HG03064 (cell line): ENCODE results near the gene GPBP1L1.
A peak's percentile ranks its signal among the peaks of the same experiment; 100 is the strongest.
"Not testable (repeated sequence)": the region's sequence is repeated elsewhere in the genome, so short reads cannot be mapped to it uniquely, and the experiment has no call there.

Experiments used
- ATAC-seq: cut with Tn5 transposase; IDR thresholded peaks from one replicate; pipeline ENCODE4 v1.9.1; 2021; ENCODE audit warnings: low read depth; ENCODE audit not compliant: unreplicated experiment

The GPBP1L1 gene

DNA sequence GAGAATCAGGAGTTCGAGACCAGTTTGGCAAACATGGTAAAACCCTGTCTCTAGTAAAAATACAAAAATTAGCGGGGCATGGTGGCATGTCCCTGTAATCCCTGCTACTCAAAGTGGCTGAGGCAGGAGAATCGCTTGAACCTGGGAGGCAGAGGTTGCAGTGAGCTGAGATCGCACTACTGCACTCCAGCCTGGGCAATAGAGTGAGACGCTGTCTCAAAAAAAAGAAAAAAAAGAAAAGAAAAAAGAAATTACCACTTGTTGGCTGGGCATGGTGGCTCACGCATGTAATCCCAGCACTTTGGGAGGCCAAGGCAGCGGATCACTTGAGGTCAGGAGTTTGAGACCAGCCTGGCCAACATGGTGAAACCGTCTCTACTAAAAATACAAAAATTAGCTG, 89.6 kb downstream of the GPBP1L1 start:
- ATAC-seq, result not testable (repeated sequence)

DNA sequence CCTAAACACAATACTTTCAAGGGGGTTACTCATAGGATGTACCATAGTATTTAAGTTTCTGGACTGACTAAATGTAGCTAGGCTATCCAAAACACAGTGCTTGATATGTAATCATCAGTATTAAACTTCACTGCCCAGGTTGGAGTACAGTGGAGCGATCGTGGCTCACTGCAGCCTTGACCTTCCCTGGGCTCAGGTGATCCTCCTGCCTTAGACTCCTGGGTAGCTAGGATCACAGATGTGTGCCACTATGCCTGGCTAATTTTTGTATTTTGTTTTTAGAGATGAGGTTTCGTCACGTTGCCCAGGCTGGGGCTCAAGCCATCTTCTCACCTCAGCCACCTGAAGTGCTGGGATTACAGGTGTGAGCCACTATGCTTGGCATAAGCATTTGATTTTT, 91.9 kb downstream of the GPBP1L1 start:
- ATAC-seq, result no peak

DNA sequence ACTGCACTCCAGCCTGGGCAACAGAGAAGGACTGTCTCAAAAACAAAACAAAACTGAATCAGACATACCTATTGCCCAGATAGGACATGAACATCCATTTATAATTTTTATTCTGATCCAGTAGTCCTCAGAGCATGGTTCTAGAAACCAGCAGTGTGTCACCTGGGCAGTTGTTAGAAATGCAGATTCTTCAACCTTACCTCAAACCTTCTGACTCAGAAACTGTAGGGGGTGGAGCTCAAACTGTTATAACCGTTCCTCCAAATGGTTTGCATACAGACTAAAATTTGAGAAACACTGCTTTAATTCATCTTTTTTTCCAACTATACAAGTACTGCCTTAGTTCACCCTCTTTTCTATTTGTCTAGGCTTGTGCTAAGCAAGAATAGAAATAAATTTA, 96.5 kb downstream of the GPBP1L1 start:
- ATAC-seq, result no peak

DNA sequence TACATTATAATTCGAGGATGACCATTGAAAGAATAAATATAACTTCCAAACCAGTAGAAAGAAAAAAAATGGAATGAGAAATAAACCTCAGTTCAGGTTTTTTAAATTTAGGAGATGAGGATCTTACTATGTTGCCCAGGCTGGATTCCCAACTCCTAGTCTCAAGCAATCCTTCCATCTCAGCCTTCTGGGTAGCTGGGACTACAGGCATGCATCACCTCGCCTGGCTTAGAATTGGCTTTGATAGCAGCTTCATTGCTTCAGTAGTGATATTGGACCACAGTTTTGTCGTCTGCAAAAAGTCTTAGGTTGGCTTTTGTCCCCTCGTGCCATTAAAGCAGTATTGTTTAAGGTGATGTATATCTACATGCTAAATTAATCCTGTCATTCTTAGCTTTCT, 99.6 kb downstream of the GPBP1L1 start:
- ATAC-seq, result no peak

DNA sequence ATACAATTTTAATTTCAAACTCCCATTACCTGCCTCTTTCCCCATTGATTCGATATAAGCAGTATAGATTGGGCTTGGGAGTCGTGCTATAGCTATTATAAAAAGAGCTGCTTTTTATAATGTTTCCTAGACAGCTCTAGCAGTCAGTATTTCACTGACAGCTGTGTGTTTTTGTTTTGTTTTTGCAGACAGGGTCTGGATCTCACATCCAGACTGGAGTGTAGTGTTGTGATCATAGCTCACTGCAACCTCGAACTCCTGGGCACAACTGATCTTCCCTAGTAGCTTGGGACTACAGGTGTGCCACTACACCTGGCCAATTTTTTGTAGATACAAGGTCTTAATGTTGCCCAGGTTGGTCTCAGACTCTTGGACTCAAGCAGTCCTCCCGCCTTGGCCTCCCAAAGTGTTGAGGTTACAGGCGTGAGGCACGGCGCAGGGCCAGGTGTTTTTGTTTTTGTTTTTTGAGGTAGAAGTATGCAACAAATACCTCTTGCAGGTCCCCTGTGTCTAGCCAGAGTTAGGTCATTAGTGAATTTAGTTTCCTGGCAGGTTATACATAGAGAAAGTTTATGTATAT, 100.7 kb downstream of the GPBP1L1 start:
- no peak for ATAC-seq

DNA sequence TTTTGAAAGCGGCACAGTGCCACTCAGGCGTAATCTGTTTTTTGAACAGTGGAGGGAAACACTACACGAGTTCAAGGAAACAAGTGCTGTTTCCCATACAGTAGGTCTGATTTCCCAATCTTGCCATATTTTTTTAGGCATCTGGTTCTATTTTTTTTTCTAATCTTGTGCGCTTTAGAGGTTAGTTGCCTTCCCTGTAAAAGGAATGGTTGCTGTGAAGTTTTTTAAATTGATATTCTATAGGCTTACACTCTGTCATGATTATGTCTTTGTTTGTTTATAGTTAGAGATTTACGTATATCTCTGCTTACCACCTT, 101.3 kb downstream of the GPBP1L1 start:
- ATAC-seq, result no peak

DNA sequence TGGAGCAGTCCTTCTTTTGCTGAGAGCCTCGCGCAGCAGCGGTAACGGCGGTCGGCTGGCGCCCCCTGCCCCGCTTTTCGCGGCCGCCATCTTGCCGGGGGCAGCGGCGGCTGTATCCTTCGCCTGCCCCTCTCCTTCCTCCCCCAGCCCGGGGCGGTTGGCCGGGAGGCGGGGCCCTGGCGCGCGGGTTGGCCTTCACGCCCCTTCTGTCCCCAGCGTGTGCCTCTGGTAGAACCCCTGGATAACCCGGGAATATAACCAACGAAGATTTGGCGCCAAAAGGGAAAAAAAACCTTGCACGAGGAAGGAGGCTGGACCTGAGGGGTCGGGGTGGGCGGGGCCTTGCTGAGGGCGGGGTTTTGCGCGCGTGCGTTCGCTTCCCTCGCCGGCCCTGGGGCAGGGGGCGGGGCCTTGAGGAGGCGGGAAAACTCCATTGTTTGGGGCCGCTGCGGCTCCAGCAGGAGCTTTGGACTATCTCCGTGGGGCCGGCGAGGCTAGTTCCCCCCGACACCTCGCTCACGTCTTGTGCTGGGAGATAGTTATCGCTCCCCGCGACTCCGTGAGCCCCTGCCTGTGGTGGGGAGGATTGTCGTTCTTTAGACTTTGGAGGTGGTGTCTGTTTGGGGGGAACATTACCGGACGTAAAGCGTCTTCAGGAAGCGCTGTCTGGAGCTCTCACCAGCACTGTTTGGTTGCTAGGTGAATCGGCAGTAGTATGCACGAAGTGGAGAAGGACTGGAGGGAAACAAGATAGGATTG, 101.8 kb downstream of the GPBP1L1 start:
- peak; percentile 35 for ATAC-seq

DNA sequence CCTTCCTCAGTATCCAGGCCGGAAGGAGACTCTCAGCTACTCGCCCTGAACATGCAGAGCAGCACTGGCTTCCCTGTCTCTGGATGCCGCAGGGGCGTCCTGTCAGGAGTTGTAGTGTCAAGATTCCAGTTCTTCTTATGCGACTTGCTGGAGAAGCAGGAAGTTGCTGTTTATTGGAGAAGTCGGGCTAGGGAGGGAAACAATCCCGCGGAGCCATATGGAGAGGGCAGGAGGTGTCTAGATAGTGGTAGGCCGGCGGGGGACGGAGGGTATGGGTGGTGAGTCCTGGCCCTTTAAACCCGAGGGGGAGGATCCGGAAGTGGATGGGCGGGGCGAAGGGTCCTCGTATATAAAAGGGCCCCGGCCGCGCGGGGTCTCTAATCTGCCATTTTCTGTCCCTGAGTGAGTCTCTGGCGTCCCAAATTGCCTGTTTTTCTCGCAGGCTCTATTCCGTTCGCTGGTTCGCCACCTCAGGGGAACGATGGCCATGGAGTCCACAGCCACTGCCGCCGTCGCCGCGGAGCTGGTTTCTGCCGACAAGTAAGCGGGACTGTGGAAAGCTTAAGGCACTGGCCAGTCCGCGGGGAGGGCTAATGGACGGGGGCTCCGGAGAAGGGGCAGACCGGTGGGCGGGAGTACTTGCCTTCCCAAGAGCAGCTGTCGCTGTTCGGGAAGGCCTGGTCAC, 102.5 kb downstream of the GPBP1L1 start, which contains the start of gene NASP:
NASP (plus strand) TSS at position 376 of the 685 bp plus-strand sequence; CDS start at position 482, 106 bp downstream.
- ATAC-seq, result peak; percentile 38

DNA sequence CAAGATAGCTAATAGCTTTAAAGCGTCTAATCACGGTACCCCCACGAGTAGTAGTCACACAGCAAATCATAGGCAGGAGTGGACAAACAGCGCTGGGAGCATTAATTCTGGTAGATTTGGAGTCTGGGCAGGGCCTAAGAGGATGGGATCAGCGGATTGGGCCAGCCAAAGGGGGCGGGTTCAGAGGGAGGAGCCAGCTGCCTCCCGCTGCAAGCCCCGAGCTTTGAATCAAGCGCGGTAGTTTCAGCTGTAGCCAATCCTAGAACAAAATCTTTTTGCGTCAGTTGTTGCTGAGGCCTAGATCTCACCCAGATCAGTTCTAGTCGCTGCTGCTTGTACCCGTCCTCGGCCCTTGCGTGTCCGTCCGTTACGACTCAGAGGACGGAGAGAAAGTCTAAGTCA, 103.1 kb downstream of the GPBP1L1 start:
- peak; percentile 67 for ATAC-seq
